GM19452 (cell line): ENCODE results near the gene IGLL5.

Source experiments
- ATAC-seq: cut with Tn5 transposase; IDR thresholded peaks from one replicate; pipeline ENCODE4 v1.9.1; 2021; ENCODE audit not compliant: unreplicated experiment

The IGLL5 gene

DNA sequence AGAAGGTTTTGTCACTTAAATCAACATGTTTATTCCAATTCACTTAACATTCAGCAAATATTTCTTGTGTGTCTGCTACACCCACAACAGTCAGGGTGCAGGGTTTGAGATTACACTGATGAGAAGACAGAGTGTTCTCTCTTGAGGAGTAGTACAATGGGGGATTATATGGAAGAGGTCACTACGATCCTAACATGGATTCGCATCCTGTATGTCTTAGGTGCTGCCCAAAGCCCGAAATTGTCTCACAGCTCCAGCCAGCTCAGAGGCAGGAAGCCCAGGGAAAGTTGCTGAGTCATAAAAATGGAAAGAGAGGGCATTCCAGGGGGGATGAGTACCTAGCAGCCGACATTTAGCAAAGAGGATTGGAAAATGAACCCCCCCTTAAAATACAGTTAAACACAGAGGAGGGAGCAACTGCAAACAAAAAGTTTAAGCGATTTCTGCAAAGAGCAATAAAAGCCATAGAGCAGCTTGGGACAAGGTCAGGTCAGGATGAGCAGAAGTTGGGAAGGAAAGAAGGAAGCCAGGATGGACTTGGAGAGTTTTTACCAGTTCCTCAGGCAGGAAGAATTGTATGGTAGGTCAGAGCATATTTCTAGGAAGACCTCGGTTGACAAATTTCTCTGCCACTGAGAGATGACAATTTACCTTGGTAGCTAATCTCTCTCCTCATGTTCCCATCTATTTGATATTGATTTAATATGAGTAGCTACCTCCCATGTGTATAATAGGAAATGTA is 49.5 kb downstream of the IGLL5 start:
- no peak for ATAC-seq

DNA sequence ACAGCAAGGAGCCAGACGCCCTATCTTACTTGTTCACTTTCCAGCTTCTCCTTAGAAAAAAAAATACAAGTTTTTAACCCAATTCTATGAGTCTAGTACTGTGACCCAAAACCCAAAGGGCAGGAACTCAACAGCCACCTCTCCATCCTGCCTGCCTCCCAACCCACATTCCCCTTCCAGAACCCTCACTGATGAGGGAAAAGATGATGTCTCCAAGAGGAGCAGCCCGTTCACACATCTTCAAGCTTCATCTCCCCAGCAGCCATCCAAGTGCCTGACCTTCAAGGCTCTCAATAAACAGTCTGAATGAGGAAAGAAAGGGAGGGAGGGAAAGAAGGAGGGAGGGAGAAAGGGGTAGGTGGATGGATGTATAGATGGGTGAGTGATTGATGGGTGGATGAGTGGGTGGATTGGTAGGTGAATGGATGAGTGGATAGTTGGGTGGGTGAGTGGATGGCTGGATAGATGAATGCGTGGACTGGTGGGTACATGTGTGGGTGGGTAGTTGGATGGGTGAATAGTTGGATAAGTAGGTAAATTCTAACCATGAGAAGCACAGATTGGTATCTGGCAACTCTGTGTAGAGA is 50.4 kb downstream of the IGLL5 start:
- no peak for ATAC-seq

GRCh38 chr22:22938672-22939587 is 51.3 kb downstream of the IGLL5 start:
- no peak for ATAC-seq

DNA sequence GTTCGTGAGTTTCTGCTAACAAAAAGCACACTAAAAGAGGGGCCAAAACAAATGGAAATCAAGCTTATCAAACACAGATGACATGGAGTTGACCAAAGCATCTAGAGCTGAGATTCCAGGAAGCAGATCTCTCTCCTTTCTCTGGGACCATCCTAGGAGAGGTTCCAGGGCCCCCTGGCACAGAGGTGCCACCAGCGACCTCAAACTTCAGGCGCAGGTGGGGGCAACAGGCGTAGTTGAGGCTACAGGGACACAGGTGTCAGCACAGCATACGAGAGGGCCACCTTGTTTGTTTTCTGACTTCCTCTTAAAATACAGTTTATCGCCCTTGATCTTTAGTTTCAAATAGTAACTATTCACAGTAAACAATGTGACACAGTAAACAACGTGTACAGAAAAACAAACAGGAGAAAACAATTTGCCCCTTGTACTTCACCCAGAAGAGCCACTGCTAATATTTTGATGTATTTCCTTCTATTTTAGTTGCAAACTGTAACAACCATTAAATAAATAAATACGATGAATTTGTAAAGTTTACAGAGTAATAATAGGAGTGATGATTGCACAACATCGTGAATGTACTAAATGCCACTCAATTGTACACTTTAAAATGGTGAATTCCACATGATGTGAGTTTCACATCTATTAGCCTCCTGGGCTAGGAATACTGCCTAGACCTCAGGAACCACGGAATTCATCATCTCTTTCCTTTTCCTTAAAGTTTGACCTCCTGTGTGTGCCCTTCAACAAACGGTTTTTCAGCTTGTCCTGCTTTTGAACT is 52.2 kb downstream of the IGLL5 start:
- ATAC-seq: no peak

- ATAC-seq: no peak
Observed at GRCh38 chr22:22940961-22941605, 53.5 kb downstream of the IGLL5 start.

GRCh38 chr22:22941831-22942510 is 54.4 kb downstream of the IGLL5 start:
- no peak for ATAC-seq

GRCh38 chr22:22942511-22943329 is 55.1 kb downstream of the IGLL5 start:
- no peak for ATAC-seq

GRCh38 chr22:22943521-22944267 is 56.1 kb downstream of the IGLL5 start:
- no peak for ATAC-seq

- no peak for ATAC-seq
Observed at GRCh38 chr22:22944268-22944985, 56.8 kb downstream of the IGLL5 start.

- no peak for ATAC-seq
Observed at GRCh38 chr22:22945195-22945594, 57.6 kb downstream of the IGLL5 start.
